Endodermal cell (in vitro differentiated cells): Measurements from ENCODE around the gene ADGB. TPM values are rescaled to one million over a fixed set of nuclear protein-coding genes. Genes with fewer than 3 reads are reported as not detected.

Experiments used
- DNase-seq: peaks from one replicate; pipeline ENCODE4 v3.0.0-alpha.2; 2017
- H3K27ac ChIP-seq: 2 replicates; pipeline ENCODE4 v1.5.1; 2013; ENCODE audit warnings: mild to moderate bottlenecking, low read depth, low read length, moderate library complexity
- H3K27me3 ChIP-seq: 2 replicates; pipeline ENCODE4 v1.6.1; 2013; ENCODE audit warnings: mild to moderate bottlenecking, low read length, moderate library complexity; ENCODE audit not compliant: insufficient read depth, control insufficient read depth, poor library complexity, severe bottlenecking
- H3K36me3 ChIP-seq: 2 replicates; pipeline ENCODE4 v1.7.0; 2013; ENCODE audit warnings: mild to moderate bottlenecking, low read length, moderate library complexity; ENCODE audit not compliant: control insufficient read depth, insufficient read depth
- H3K4me1 ChIP-seq: one replicate; pipeline ENCODE4 v1.7.0; 2013; ENCODE audit warnings: low read length; ENCODE audit not compliant: control insufficient read depth, insufficient read depth
- H3K4me3 ChIP-seq: 2 replicates; pipeline ENCODE4 v1.5.1; 2013; ENCODE audit warnings: mild to moderate bottlenecking, low read length, moderate library complexity
- H3K9ac ChIP-seq: 2 replicates; pipeline ENCODE4 v1.6.1; 2013; ENCODE audit warnings: mild to moderate bottlenecking, low read length, moderate library complexity; ENCODE audit not compliant: poor library complexity, severe bottlenecking; ENCODE audit errors: extremely low read depth
- H3K9me3 ChIP-seq: 2 replicates; pipeline ENCODE4 v1.6.1; 2013; ENCODE audit warnings: mild to moderate bottlenecking, low read length, moderate library complexity; ENCODE audit not compliant: control insufficient read depth
- H3K27ac Mint-ChIP-seq: 2 replicates; pipeline ENCODE4 v1.8.0; 2020; ENCODE audit warnings: mixed read lengths
- H3K27me3 Mint-ChIP-seq: 2 replicates; pipeline ENCODE4 v1.8.0; 2021; ENCODE audit warnings: mild to moderate bottlenecking, mixed read lengths; ENCODE audit not compliant: insufficient read depth
- H3K36me3 Mint-ChIP-seq: 2 replicates; pipeline ENCODE4 v1.8.0; 2020; ENCODE audit warnings: low read depth, mixed read lengths
- H3K4me1 Mint-ChIP-seq: 2 replicates; pipeline ENCODE4 v1.8.0; 2020; ENCODE audit warnings: mixed read lengths
- H3K4me3 Mint-ChIP-seq: 2 replicates; pipeline ENCODE4 v1.8.0; 2020; ENCODE audit warnings: mild to moderate bottlenecking, moderate library complexity, mixed read lengths
- H3K9me3 Mint-ChIP-seq: 2 replicates; pipeline ENCODE4 v1.8.0; 2020; ENCODE audit warnings: mild to moderate bottlenecking, mixed read lengths
- WGBS, 2 experiments: methylation state at CpG; one replicate each; pipeline versions ENCODE4 v1.1.5 to v1.1.7; 2013; ENCODE audit warnings: missing lambda C conversion rate in 2 of 2, mixed read lengths in 1 of 2; ENCODE audit not compliant: insufficient coverage in 1 of 2, insufficient read length in 1 of 2; 5-methylcytosine and 5-hydroxymethylcytosine counted together
- total RNA-seq, 2 donors: library from RNA; stranded (reverse); fragmentation: NEBNext Ultra II Directional in 1 of 2; extraction: Animal tissue kit (Norgen Biotek cat#: 25700) in 1 of 2; gene quantifications; 2 replicates in 1 of 2; 3 replicates in 1 of 2; pipeline ENCODE4 v1.2.1, GENCODE V29; 2021
- TF ChIP-seq, protein P1 (sequence below): fragments of 200-600 bp; sonication (generic); conservative IDR thresholded peaks from 2 replicates; pipeline ENCODE4 v1.5.0; 2021; ENCODE audit warnings: antibody characterized with exemption, mild to moderate bottlenecking

Gene ADGB
- total RNA-seq, 2 donors from 2014 or later, result 0.37 to 1.3 TPM

GRCh38 chr6:146701632-146702031 lies 102.9 kb downstream of the ADGB start:
- TF ChIP-seq, protein P1, sequence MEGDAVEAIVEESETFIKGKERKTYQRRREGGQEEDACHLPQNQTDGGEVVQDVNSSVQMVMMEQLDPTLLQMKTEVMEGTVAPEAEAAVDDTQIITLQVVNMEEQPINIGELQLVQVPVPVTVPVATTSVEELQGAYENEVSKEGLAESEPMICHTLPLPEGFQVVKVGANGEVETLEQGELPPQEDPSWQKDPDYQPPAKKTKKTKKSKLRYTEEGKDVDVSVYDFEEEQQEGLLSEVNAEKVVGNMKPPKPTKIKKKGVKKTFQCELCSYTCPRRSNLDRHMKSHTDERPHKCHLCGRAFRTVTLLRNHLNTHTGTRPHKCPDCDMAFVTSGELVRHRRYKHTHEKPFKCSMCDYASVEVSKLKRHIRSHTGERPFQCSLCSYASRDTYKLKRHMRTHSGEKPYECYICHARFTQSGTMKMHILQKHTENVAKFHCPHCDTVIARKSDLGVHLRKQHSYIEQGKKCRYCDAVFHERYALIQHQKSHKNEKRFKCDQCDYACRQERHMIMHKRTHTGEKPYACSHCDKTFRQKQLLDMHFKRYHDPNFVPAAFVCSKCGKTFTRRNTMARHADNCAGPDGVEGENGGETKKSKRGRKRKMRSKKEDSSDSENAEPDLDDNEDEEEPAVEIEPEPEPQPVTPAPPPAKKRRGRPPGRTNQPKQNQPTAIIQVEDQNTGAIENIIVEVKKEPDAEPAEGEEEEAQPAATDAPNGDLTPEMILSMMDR, result no peak
- Mint-ChIP-seq H3K9me3 (no peaks in the 10 kb centered on the region), H3K27ac (no peak overlapping the region), H3K27me3 (no peaks in the 10 kb centered on the region), H3K4me3 (no peak overlapping the region), H3K36me3 (no peaks in the 10 kb centered on the region), H3K4me1 (peaks cover 3% of the 10 kb centered on the region)
- no peak for DNase-seq
- Histone ChIP-seq H3K4me3 (no peak overlapping the region), H3K9ac (no peak overlapping the region), H3K9me3 (no peaks in the 10 kb centered on the region), H3K4me1 (peaks cover 2% of the 10 kb centered on the region), H3K27ac (no peak overlapping the region), H3K36me3 (no peaks in the 10 kb centered on the region), H3K27me3 (no peaks in the 10 kb centered on the region)
- 89% methylated on average over 2 of the region's 2 CpGs; no CpG with 5 or more reads in 1 of the 2 experiments for WGBS, 2 experiments

- TF ChIP-seq, protein P1, result no peak
- H3K27me3 Mint-ChIP-seq, result no peaks in the 10 kb centered on the region
- WGBS, 2 experiments, result 83 to 90% methylated on average over 1 to 2 of the region's 2 CpGs
Measured at GRCh38 chr6:146709036-146709622, 110.4 kb downstream of the ADGB start.

DNA sequence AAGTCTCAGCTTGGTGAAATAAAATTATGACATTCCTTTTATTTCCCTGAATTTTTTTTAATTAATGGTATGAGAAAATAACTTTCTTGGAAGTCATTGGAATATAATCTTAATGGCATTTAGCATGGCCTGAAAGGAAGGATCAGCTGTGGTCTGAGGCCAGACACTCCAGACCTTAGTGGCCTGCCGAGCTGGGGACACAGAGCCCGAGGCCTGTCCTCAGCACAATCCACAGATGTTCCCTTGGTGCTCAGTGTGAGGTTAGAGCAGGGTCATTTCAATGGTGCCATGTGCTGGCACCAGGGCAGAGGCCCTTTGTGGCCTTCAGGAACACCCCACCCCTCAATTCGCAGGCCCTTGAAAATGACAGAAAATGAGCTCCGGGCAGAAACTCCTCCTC lies 120.6 kb downstream of the ADGB start:
- DNase-seq, result no peak
- Mint-ChIP-seq H3K4me1 (no peaks in the 10 kb centered on the region), H3K36me3 (no peaks in the 10 kb centered on the region), H3K9me3 (no peaks in the 10 kb centered on the region), H3K27ac (no peak overlapping the region), H3K4me3 (no peak overlapping the region), H3K27me3 (no peaks in the 10 kb centered on the region)
- Histone ChIP-seq H3K27me3 (no peaks in the 10 kb centered on the region), H3K4me1 (no peaks in the 10 kb centered on the region), H3K36me3 (no peaks in the 10 kb centered on the region), H3K4me3 (no peak overlapping the region), H3K9me3 (no peaks in the 10 kb centered on the region), H3K27ac (no peak overlapping the region), H3K9ac (no peak overlapping the region)
- WGBS, 2 experiments, result 40 to 80% methylated on average over 1 to 4 of the region's 4 CpGs
- TF ChIP-seq, protein P1, result no peak

More at GRCh38 chr6:146709036-146709622, 110.4 kb downstream of the ADGB start:
- peaks cover 7% of the 10 kb centered on the region for H3K4me1 Mint-ChIP-seq
- Histone ChIP-seq H3K36me3 (no peaks in the 10 kb centered on the region), H3K4me3 (no peak overlapping the region), H3K9ac (no peak overlapping the region), H3K27ac (no peak overlapping the region), H3K9me3 (no peaks in the 10 kb centered on the region), H3K27me3 (no peaks in the 10 kb centered on the region), H3K4me1 (no peaks in the 10 kb centered on the region)
- no peak overlapping the region for H3K4me3 Mint-ChIP-seq
- no peak overlapping the region for H3K27ac Mint-ChIP-seq
- H3K9me3 Mint-ChIP-seq, result no peaks in the 10 kb centered on the region
- H3K36me3 Mint-ChIP-seq, result no peaks in the 10 kb centered on the region
- no peak for DNase-seq
